Osteoblast (primary cell): Measurements from ENCODE around the gene PTPRN2. TPM values are rescaled to one million over a fixed set of nuclear protein-coding genes. Genes with fewer than 3 reads are reported as not detected.
"Not testable (repeated sequence)": the region's sequence is repeated elsewhere in the genome, so short reads cannot be mapped to it uniquely, and the experiment has no call there.

ENCODE experiments used
- DNase-seq: peaks from one replicate; pipeline ENCODE4 v3.0.0; 2011; ENCODE audit warnings: low spot score, mixed read lengths; ENCODE audit not compliant: insufficient read length; ENCODE audit errors: missing footprints
- H2AFZ ChIP-seq: 2 replicates; pipeline ENCODE4 v1.6.0; 2011; ENCODE audit warnings: mild to moderate bottlenecking, low read length
- H3K27ac ChIP-seq: 2 replicates; pipeline ENCODE4 v1.5.1; 2011; ENCODE audit warnings: mild to moderate bottlenecking, low read depth, low read length, moderate library complexity
- H3K27me3 ChIP-seq: 2 replicates; pipeline ENCODE4 v1.6.0; 2012; ENCODE audit warnings: mild to moderate bottlenecking, control low read depth, inconsistent platforms, low read length, moderate library complexity; ENCODE audit not compliant: insufficient read depth
- H3K36me3 ChIP-seq: 2 replicates; pipeline ENCODE4 v1.5.1; 2011; ENCODE audit warnings: mild to moderate bottlenecking, low read length, control low read depth, moderate library complexity; ENCODE audit not compliant: insufficient read depth
- H3K4me1 ChIP-seq: 2 replicates; pipeline ENCODE4 v1.5.1; 2011; ENCODE audit warnings: mild to moderate bottlenecking, low read length, control low read depth, moderate library complexity; ENCODE audit not compliant: insufficient read depth
- H3K4me2 ChIP-seq: 2 replicates; pipeline ENCODE4 v1.6.0; 2011; ENCODE audit warnings: mild to moderate bottlenecking, low read length; ENCODE audit not compliant: insufficient read depth
- H3K4me3 ChIP-seq: fragments of 200-600 bp; sonication (generic); 3 replicates; pipeline ENCODE4 v1.5.1; 2012; ENCODE audit warnings: mild to moderate bottlenecking, low read length, inconsistent platforms; ENCODE audit not compliant: insufficient read depth
- H3K79me2 ChIP-seq: 2 replicates; pipeline ENCODE4 v1.6.0; 2012; ENCODE audit warnings: mild to moderate bottlenecking, low read length, control low read depth, inconsistent platforms; ENCODE audit not compliant: insufficient read depth
- H3K9me3 ChIP-seq: 2 replicates; pipeline ENCODE4 v1.5.1; 2011; ENCODE audit warnings: low read depth, low read length, control low read depth
- H4K20me1 ChIP-seq: 2 replicates; pipeline ENCODE4 v1.6.0; 2012; ENCODE audit warnings: mild to moderate bottlenecking, low read length, control low read depth; ENCODE audit not compliant: insufficient read depth
- CTCF ChIP-seq: IDR thresholded peaks from 2 replicates; pipeline ENCODE4 v1.5.1; 2011; ENCODE audit warnings: mild to moderate bottlenecking, low read depth, low read length, moderate library complexity; ENCODE audit errors: extremely low read depth
- total RNA-seq: library from RNA; depleted of rRNA; stranded (reverse); fragments of >200 nt; gene quantifications from 2 replicates; pipeline ENCODE4 v1.2.3, GENCODE V29; 2012

Gene PTPRN2
- total RNA-seq, 1 donor = 0.36 TPM

- Histone ChIP-seq H3K27ac (no peak overlapping the region), H4K20me1 (no peaks in the 10 kb centered on the region), H3K4me1 (no peaks in the 10 kb centered on the region), H3K4me2 (no peak overlapping the region), H3K4me3 (no peak overlapping the region), H3K27me3 (no peaks in the 10 kb centered on the region), H2AFZ (no peak overlapping the region), H3K36me3 (no peaks in the 10 kb centered on the region), H3K79me2 (no peaks in the 10 kb centered on the region), H3K9me3 (no peaks in the 10 kb centered on the region)
- no peak for DNase-seq
- TF ChIP-seq CTCF = no peak
Observed at GRCh38 chr7:157503229-157503628, 1084.4 kb downstream of the PTPRN2 start.

GRCh38 chr7:157502701-157503111 is 1084.9 kb downstream of the PTPRN2 start:
- Histone ChIP-seq H3K27me3 (no peaks in the 10 kb centered on the region), H3K4me3 (no peak overlapping the region), H3K4me1 (no peaks in the 10 kb centered on the region), H3K4me2 (no peak overlapping the region), H2AFZ (no peak overlapping the region), H3K36me3 (no peaks in the 10 kb centered on the region), H3K79me2 (no peaks in the 10 kb centered on the region), H4K20me1 (no peaks in the 10 kb centered on the region), H3K9me3 (no peaks in the 10 kb centered on the region), H3K27ac (no peak overlapping the region)
- TF ChIP-seq CTCF = no peak
- peak; percentile 43 for DNase-seq

- no peaks in the 10 kb centered on the region for H3K36me3 ChIP-seq
- H3K4me2 ChIP-seq = no peak overlapping the region
- no peaks in the 10 kb centered on the region for H3K27me3 ChIP-seq
- TF ChIP-seq CTCF = no peak
- H3K4me1 ChIP-seq = no peaks in the 10 kb centered on the region
- no peaks in the 10 kb centered on the region for H4K20me1 ChIP-seq
- H3K4me3 ChIP-seq = no peak overlapping the region
- H3K27ac ChIP-seq = no peak overlapping the region
- H2AFZ ChIP-seq = no peak overlapping the region
- no peaks in the 10 kb centered on the region for H3K9me3 ChIP-seq
- DNase-seq = peak; percentile 18
- H3K79me2 ChIP-seq = no peaks in the 10 kb centered on the region
Observed at GRCh38 chr7:157501581-157501980, 1086.0 kb downstream of the PTPRN2 start.

GRCh38 chr7:157500989-157501540 is 1086.6 kb downstream of the PTPRN2 start:
- H3K4me2 ChIP-seq, H4K20me1 ChIP-seq, H3K79me2 ChIP-seq, H3K9me3 ChIP-seq, DNase-seq, H3K4me1 ChIP-seq, H3K27ac ChIP-seq, H2AFZ ChIP-seq, H3K4me3 ChIP-seq, H3K27me3 ChIP-seq, H3K36me3 ChIP-seq: not testable (repeated sequence)
